Urothelium cell line (cell line): ENCODE results near the gene BCLAF3.

ENCODE experiments used
- DNase-seq: peaks from one replicate; pipeline ENCODE4 v3.0.0; 2011; ENCODE audit warnings: low spot score, mixed read lengths
- FAIRE-seq: peaks from 2 replicates; lab custom pipeline; 2011; peaks lifted over from hg19 to GRCh38; lab: Jason Lieb, UNC

The BCLAF3 gene

GRCh38 chrX:19990556-19991349, at the start of gene BCLAF3:
Gene BCLAF3, minus strand, starts transcription at chrX:19991061. Its CDS starts 20,797 bp downstream, at chrX:19970264.
- peak; percentile 86 for DNase-seq
- no peak for FAIRE-seq

- DNase-seq (no peak), FAIRE-seq (no peak)
Observed at GRCh38 chrX:20038966-20039365, 48.1 kb upstream of the BCLAF3 start.

- no peak for FAIRE-seq
- DNase-seq, result no peak
Observed at GRCh38 chrX:20037186-20037585, 46.3 kb upstream of the BCLAF3 start.

- DNase-seq (no peak), FAIRE-seq (no peak)
Observed at GRCh38 chrX:20032201-20032600, 41.3 kb upstream of the BCLAF3 start.

GRCh38 chrX:20029728-20030127, 38.9 kb upstream of the BCLAF3 start:
- DNase-seq (no peak), FAIRE-seq (no peak)

GRCh38 chrX:20028588-20028987, 37.7 kb upstream of the BCLAF3 start:
- FAIRE-seq, result no peak
- no peak for DNase-seq

GRCh38 chrX:20026278-20026677, 35.4 kb upstream of the BCLAF3 start:
- FAIRE-seq (no peak), DNase-seq (no peak)

GRCh38 chrX:20019672-20020365, 29.0 kb upstream of the BCLAF3 start:
- DNase-seq (no peak), FAIRE-seq (no peak)

GRCh38 chrX:20016616-20016945, 25.7 kb upstream of the BCLAF3 start:
- DNase-seq (no peak), FAIRE-seq (no peak)

- DNase-seq, result no peak
- no peak for FAIRE-seq
Observed at GRCh38 chrX:20015945-20016615, 25.2 kb upstream of the BCLAF3 start.

GRCh38 chrX:20015422-20015821, 24.6 kb upstream of the BCLAF3 start:
- no peak for DNase-seq
- no peak for FAIRE-seq

GRCh38 chrX:20011608-20012007, 20.7 kb upstream of the BCLAF3 start:
- DNase-seq, result no peak
- FAIRE-seq, result no peak

- no peak for FAIRE-seq
- no peak for DNase-seq
Observed at GRCh38 chrX:20007962-20008622, 17.2 kb upstream of the BCLAF3 start.

- DNase-seq, result no peak
- no peak for FAIRE-seq
Observed at GRCh38 chrX:20005883-20006282, 15.0 kb upstream of the BCLAF3 start.

- FAIRE-seq (no peak), DNase-seq (no peak)
Observed at GRCh38 chrX:20001588-20001987, 10.7 kb upstream of the BCLAF3 start.

GRCh38 chrX:19991350-19991718, 473 bp upstream of the BCLAF3 start:
- DNase-seq, result no peak
- FAIRE-seq, result no peak

GRCh38 chrX:19990151-19990555, 708 bp downstream of the BCLAF3 start:
- FAIRE-seq (no peak), DNase-seq (peak; percentile 1)

- FAIRE-seq (no peak), DNase-seq (no peak)
Observed at GRCh38 chrX:19987856-19988255, 3.0 kb downstream of the BCLAF3 start.

- DNase-seq (no peak), FAIRE-seq (no peak)
Observed at GRCh38 chrX:19986531-19986930, 4.3 kb downstream of the BCLAF3 start.

GRCh38 chrX:19981947-19982346, 8.9 kb downstream of the BCLAF3 start:
- DNase-seq, result no peak
- FAIRE-seq, result no peak

- DNase-seq, result no peak
Observed at GRCh38 chrX:19975845-19976244, 15.0 kb downstream of the BCLAF3 start.

More at GRCh38 chrX:19975845-19976244, 15.0 kb downstream of the BCLAF3 start:
- no peak for FAIRE-seq
